ENCODE results near the gene CWC27.
"Not testable (repeated sequence)": the region's sequence is repeated elsewhere in the genome, so short reads cannot be mapped to it uniquely, and the experiment has no call there.

The CWC27 gene

DNA sequence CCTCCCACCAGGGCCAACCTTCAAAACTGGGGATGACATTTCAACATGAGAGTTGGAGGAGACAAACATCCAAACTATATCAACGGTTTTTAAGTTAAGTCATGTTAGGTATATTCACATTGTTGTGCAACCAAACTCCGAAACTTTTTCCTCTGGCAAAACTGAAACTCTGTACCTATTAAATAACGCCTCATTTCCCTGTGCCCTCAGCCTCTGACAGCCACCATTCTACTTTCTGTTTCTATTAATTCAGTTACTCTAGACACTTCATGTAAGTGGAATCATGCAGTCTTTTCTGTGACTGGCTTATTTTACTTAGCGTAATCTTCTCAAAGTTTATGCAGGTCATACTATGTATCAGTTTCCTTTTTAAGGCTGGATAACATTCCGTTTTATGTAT is 85.0 kb downstream of the CWC27 start:
- no peak for DNase-seq

DNA sequence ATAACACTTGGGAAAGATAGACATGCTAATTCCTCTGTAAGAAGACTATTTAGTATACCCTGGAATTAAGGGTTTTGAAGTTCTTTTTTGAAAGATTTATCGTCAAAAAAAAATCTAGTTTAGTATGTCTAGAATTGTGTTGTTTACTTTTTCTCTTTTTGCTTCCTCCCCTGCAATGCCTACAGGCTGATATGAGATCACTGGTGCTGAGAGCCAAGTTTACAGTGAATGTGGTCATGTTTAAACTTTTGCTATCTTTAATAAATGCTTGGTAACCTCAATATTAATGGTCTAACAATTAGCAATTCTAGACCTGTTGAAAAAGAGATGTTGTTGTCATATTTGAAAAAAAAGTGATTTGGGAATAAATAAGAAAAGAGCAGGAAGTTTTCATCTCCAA is 86.1 kb downstream of the CWC27 start:
- DNase-seq: no peak

DNA sequence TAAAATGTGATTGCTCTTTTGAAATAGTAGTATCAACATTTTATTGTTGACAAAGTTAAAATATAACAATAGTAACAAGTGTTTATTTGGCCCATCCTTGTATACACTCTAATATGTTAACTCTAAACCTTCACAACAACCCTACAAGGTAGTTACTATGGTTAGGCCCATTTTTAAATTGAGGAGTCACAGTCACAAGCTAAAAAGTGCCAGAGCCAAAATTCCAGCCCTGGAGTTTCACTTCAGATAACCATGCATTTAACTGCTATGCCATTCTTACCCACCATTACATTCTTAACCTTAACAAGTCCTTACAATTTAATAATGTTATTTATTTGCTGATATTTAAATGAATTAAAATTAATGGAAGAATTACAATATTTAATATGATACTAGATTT is 91.2 kb downstream of the CWC27 start:
- DNase-seq: no peak

DNA sequence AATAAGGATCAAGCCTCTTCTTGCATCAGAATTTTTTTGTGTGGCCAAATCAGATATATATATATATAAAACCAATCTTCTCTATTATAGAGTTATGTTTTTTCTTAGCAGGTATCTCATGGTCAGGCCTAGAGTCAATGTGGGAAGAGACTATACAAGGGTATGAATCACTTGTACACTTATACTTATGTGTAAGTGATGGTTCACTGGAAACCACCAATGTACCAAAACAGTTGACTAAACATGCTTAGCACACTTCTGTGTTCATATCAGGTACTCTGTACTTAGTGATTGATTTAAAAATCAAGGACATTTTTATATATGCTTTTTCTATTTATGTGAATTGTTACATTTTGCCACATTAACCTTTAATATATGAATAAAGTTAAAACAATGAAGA is 92.6 kb downstream of the CWC27 start:
- DNase-seq: no peak

DNA sequence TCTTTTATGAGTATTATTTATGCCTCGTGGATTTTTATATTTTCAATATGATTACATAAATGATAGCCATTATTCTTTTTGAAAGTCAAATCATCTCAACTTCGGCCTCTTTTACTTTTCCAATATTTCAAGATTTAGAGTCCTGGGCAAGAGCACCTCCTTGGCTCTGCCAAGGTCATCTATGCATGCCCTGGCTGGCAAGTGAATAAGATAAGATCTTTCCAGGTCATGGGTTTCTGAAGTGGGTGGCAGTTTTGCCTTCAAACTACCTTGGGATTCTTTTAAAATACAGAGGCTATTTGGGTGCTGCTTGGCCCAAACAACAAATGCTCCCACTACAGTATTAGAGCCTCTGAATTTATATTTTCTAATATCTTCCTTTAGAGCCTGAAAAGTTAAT is 95.4 kb downstream of the CWC27 start:
- no peak for DNase-seq

DNA sequence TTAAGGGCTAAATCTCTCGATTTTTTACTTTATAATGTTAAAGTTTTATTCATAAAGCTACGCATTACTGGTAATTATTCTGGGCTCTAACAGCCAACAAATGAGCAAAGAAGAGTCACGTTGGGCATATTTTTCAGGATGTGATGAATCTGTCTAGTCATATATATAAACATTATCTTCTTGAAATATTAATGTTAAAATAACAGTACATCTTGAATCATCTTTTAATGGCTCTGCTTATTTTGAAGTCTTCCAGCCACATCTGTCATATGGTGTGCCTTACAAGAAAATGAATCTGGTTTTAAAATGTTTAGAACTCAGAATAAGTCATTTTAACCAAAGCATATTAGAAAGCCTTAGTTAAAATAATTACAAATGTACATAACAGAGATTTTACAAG is 96.9 kb downstream of the CWC27 start:
- DNase-seq: no peak

DNA sequence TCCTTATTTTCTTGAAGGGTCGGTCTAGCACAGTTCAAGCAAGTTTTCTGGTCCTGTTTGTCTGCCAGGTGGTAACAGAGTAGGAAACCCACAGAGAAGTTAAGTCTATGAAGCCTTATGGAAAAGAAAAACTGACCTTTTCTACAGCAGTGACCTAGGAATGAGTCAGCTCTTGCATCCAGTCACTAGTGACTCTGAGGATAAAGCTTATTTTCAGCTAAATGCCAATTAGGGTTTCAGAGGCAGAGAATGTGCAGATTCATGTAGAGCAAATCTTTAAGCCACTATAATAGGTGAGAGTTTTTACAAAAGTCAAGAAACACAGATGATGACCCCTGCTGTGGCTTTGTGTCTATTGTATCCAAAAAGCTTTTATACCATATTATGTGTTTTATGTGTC is 100.7 kb downstream of the CWC27 start:
- DNase-seq: no peak

DNA sequence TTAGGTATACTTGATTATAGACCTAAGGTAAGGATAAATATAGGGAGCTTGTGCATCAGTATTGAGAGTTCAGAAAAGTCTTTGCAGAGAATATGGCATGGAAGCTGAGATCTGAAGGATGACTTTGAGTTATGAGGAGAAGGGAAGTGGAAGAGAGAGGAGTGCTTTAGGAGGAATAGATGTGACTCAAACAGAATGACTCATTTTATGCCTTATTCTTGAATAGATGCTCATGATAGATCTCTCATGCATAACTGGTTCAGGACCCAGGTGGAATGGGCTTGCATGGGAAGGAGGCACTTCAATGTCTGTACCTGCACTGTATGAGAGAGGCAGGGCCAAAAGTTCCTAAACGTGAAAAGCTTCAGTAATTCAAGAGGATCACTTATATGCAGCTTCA is 103.3 kb downstream of the CWC27 start:
- no peak for DNase-seq

DNA sequence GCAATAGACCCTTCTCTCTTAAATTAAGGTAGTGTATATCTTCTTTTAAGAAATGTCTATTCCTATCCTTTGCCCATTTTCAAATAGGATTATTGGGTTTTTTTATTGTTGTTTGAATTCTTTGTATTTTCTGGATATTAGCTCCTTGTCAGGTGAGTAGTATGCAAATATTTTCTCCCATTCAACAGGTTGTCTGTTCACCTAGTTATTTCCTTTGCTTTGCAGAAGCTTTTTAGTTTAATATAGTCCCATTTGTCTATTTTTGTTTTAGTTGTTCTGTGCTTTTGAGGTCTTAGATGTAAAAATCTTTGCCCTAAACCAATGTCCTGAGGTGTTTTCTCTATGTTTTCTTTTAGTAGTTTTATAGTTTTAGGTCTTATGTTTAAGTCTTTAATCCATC is 104.7 kb downstream of the CWC27 start:
- DNase-seq: no peak

DNA sequence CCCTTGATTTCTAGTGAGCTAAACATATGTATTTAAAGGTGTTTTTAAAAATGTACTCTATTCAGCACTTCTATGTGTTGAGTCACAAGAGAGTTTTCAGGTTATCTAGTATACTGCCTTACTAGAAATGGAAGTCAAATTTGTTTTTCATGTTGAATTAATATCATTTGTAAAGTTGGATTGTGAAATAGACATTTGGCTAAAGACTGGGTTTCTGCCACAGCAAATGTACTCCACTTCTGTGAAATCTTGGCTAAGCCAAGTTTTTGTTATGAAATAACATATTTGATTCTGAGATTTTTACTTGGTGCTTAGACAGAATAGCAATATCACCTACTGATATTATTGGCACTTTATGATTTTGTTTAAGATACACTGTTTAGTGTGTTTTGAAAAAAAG is 106.0 kb downstream of the CWC27 start:
- no peak for DNase-seq

DNA sequence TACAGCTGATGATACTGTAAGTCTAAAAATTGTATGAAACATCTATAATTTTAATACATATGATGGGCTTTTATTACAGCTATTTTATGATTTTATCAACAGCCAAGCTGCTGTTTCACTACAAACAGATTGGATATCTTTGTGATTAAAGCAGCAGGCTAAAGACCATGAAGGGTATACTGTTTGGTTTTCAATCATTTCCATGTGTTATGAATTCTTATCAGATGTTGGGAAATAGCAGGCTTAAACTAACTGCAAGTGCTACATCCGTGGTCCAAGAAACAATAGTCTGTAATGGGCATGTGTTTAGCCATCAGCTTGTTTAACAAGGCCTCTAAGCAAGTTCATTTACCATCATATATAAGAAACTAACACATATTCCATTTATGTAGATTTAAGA is 107.5 kb downstream of the CWC27 start:
- no peak for DNase-seq

DNA sequence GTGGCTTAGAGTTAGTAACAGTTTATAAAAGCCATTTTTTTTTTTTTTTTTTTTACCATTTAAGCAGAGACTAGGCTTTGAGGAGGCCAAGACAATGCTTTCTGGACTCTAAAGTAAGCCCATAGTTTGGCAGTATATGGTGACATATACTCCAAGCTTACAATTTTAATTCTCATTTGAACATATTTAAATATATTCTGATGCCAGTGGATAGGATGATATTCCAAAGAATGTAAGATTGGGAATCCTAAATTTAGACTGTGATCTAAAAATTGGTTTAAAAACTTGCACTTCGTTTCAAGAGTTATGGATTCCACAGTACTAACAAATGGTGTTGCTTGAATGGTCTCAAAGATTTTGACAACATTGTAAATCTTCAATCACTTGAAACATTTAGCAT is 112.1 kb downstream of the CWC27 start:
- no peak for DNase-seq

DNA sequence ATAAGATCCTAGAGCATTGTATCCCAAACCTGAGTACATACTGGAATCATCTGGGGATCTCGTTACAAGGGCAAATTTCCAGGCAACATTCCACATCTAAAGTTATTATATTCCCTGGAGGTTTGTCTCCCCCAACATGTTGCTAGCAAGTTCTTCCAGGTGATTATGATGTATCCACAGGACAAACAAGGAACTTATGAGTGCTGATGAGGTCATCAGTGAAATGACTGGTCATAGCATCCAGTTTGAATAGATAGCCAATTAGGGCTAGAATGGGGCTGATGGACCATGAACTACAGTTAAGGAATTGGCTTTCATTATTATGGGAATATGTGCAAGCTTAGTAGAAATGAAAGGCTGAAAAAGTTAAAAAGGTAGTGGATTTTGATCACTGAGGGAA is 115.2 kb downstream of the CWC27 start:
- DNase-seq: no peak

DNA sequence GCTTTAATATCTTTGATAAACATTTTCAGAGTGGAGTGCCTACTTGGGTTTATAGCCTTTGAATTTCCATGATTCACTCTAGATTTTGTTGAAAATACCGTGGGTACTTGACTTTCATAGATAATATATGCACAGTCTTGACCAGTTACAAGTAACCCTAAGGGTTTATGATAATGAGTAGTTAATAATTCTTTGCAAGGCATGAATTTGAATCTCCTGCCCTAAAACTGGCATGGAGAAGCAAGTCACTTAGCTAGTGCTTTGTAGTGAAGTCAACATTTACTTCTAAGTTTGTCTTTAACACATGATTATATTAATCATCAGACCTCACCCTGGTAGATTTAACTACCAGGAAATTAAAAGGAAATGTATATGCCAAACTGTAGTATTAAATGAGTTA is 115.8 kb downstream of the CWC27 start:
- no peak for DNase-seq

DNA sequence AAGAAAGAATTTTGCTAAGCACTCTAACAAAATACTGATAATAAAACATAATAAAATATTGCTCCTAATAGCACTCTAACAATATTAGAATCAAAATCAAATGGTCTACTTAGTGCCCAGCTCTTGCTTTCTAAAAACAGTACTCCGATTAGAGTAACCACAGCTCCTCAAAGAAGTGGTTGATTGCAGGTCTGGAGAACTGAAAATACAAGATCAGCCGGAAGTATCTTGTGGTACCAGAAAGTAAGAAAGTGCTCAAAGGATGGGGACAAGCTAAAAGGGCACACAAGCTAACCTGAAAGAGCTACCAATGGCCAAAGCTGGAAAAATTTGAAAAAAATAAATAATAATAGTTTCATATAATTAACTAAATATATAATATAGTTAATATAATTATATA is 119.2 kb downstream of the CWC27 start:
- DNase-seq: no peak

DNA sequence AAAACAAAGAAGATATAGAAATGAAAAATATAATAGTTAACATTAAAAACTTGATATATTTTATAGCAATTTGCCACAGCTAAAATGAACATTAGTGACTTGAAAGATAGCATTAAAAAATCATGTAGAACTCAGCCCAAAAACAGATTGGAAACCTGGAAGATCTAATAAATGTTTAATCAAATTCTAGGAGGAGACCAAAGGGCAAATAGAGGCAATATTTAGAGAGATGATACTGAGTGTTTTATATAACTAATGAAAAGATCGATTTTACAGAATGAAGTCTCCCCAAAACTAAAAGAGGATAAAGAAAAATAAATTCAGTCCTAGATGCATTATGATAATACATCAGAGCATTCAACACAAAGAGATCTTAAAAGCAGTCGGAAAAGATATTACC is 127.0 kb downstream of the CWC27 start:
- DNase-seq: no peak

DNA sequence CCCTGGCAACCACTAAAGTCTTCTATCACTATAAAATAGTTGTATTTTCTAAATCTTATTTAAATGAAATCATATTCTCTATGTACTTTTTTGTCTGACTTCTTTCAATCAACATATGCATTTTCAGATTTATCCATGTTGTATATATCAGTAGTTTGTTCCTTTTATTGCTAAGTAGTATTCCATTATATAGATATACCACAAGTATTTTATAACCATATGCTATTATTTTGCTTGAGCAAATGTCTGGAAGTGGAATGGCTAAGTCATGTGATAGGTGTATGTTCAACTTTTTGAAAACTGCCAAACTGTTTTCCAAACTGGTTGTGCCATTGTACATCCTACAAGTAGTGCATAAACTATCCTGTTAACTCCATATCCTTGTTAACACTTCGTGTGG is 131.1 kb downstream of the CWC27 start:
- DNase-seq: no peak

DNA sequence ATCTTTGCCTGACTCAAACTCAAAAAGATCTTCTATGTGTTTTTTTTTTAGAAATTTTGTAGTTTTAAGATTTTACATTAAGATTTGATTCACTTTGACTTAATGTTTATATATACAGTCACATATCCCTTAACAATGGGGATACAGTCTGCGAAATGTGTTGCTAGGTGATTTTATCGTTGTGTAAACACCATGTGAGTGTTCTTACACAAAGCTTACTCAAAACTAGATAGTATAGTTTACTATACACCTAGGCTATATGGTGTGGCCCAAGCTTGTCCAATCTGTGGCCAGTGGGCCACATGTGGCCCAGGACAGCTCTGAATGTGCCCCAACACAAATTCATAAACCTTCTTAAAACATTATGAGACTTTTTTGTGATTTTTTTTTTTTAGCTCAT is 131.9 kb downstream of the CWC27 start:
- DNase-seq: no peak

DNA sequence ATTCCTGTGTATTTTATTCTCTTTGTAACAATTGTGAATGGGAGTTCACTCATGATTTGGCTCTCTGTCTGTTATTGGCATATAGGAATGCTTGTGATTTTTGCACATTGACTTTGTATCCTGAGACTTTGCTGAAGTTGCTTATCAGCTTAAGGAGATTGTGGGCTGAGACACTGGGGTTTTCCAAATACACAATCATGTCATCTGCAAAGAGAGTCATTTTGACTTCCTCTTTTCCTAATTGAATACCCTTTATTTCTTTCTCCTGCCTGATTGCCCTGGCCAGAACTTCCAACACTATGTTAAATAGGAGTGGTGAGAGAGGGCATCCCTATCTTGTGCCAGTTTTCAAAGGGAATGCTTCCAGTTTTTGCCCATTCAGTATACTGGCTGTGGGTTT is 138.7 kb downstream of the CWC27 start:
- not testable (repeated sequence) for DNase-seq

DNA sequence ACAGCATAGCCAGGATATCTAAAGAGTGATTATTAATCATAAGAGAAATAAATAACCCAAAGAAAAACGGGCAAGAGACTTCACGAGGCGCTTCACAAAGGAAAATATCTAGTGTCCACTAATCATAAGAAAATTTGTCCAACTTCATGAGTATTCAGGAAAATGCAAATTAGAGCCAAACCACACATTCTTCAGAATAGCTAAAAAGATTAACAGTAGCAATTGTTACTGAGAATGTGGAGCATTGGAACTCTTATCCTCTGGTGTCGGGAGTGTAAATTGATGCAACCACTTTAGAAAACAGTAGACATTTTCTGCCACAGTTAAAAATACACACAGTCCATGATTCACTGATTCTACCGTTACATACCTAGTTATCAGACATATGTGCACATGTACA is 145.7 kb downstream of the CWC27 start:
- DNase-seq: no peak

DNA sequence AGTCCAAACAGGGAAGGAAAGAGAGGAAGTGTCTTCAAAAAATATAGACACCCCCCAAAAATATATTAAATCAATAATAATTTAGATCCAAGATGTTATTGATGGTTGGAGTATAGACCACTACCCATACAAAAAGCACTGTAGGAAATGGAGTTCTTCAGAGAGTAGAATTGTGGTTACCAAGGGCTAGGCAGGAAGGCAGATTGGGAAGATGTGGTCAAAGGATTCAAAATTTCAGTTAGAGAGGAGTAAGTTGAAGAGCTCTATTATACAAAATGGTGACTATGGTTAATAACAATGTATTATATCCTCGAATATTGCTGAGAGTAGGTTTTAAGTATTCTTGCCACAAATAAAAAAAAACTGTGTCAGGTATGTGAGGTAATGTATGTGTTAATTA is 149.4 kb downstream of the CWC27 start:
- no peak for DNase-seq

DNA sequence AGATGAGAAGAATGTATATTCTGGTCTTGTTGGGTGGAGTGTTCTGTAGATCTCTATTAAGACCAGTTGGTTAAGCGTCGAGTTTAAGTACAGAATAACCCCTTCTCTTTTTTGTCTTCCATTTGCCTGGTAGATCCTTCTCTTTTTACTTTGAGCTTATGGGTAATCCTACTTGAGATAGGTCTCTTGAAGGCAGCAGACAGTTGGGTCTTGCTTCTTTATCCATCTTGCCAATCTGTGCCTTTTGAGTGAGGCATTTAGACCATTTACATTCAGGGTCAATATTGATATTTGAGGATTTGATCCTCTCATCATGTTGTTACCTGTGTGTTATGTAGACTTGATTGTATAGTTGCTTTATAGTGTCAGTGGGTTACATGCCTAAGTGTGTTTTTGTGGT is 152.7 kb downstream of the CWC27 start:
- no peak for DNase-seq

DNA sequence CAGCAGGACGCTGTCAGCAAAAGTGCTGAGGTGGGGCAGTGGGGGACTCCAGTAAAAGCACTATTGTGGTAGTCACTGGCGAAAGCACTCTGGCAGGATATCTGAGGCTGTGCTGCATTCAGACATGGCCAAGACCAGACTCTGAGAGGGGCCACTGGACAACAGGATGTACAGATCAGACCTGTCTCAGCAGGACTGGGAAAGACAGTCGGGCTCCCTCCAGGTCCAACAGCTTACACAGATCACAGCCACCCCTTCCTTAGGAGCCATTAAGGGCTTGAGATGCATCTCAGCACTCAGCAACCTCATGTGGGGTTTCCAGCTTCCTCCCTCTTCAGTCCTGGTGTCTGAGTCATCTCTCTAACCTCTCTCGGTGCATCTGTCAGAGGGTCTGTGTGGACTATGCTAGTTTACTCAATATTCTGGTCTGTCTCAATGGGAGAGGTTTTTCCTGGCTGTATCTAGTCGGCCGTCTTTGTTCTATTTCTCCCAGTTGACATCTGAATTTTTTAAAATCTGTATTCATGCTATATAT is 154.5 kb downstream of the CWC27 start:
- no peak for DNase-seq

DNA sequence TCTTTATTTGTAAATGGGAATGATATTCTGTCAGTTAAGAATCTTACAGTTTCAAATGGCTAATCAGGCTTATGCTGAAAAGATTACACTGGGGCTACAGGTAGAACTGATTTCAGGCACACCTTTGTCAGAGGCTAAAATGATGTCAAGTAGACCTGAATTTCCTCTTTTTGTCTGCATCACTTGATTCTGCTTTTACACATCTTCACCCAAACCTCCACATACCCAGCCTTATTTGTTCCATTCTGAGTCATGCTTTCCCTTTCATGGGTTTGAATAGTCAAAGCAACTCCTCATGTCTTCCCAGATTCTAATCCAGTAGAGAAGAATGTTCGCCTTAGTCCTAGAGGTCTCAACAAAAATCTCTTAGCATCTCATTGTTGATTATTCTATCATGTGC is 156.4 kb downstream of the CWC27 start:
- DNase-seq: no peak

DNA sequence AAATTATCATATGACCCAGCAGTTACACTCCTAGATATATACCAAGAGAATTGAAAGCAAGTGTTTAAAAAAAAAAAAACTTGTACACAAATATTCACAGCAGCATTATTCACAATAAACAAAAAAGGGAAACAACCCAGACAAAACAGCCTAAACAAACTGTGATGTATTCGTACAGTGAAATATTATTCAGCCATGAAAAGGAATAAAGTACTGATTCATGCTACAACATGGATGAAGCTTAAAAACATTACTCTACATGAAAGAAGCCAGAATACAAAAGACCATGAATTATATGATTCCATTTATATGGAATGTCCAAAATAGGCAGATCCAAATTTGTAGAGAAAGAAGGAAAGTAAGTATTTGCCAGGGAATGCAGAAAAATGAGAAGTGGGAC is 161.1 kb downstream of the CWC27 start:
- no peak for DNase-seq

DNA sequence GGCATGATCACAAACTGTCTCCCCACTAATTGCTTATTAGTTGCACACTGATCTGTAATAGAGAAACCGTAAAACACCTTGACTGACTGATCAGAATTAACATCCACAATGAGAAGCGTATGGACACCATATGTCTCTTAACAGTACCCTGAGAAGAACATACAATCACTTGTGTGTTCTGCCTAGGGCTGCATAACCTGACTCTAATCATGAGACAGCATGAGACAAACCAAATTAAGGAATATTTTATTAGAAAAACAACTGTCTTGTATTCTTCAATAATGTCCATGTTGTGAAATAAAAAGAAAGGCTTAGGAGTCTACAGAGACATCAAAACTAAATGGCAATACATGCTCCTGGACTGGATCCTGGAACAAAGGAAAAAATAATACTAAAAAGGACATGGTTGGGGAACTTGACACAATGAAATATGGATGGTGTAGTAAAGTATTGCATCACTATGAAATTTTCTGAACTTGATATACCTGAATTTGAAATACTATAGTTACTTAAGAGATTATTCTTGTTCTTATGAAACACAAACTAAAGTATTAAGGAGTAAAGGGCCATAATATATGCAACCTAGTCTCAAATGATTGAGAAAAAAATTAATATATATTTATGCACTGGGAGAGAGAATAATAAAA is 162.1 kb downstream of the CWC27 start:
- DNase-seq: no peak

All from NCI-H1105 treated with DMSO at 0.1 percent for 48 hours (cell line).